ENCODE results near the gene MYO6.

MYO6 gene

DNA sequence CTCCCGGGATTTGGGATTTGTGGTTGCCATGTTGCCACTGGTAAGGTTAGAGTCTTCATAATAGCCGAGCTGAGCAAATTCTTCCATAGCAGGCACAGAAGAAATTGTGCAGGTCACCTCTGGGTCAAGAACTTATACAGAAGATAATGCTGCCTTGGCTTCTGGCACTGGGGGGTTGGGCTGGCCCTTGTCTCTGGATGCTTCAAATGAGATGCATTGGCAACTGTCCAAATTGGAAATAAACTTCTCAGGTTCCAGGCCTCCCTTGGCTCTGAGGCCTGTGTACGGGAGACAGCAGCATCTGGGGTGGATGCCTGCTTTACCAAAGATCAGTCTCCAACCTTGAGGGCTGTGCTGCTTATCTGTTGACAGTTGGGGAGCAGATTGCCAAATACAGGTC is 26.2 kb downstream of the MYO6 start:
- TF ChIP-seq, protein P1, sequence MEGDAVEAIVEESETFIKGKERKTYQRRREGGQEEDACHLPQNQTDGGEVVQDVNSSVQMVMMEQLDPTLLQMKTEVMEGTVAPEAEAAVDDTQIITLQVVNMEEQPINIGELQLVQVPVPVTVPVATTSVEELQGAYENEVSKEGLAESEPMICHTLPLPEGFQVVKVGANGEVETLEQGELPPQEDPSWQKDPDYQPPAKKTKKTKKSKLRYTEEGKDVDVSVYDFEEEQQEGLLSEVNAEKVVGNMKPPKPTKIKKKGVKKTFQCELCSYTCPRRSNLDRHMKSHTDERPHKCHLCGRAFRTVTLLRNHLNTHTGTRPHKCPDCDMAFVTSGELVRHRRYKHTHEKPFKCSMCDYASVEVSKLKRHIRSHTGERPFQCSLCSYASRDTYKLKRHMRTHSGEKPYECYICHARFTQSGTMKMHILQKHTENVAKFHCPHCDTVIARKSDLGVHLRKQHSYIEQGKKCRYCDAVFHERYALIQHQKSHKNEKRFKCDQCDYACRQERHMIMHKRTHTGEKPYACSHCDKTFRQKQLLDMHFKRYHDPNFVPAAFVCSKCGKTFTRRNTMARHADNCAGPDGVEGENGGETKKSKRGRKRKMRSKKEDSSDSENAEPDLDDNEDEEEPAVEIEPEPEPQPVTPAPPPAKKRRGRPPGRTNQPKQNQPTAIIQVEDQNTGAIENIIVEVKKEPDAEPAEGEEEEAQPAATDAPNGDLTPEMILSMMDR (IDR thresholded peaks at IDR 0.05), result no peak

DNA sequence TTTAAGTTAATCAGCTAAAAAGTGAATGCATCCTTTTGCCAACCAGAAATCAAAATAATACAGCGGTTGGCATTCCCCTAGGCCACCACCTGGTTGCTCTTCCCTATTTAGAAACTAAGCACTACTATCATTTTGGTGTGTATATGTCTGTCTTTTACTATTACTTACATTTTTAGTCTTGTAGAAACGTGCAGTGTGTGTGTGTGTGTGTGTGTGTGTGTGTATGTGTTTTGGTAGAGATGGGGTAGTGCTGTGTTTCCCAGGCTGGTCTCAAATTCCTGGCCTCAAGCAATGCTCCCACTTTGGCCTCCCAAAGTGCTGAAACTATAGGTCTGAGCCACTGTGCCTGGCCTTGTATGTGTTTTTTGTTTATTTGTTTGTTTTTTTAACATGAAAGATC is 27.4 kb downstream of the MYO6 start:
- TF ChIP-seq, protein P1 (IDR thresholded peaks at IDR 0.05), result no peak

DNA sequence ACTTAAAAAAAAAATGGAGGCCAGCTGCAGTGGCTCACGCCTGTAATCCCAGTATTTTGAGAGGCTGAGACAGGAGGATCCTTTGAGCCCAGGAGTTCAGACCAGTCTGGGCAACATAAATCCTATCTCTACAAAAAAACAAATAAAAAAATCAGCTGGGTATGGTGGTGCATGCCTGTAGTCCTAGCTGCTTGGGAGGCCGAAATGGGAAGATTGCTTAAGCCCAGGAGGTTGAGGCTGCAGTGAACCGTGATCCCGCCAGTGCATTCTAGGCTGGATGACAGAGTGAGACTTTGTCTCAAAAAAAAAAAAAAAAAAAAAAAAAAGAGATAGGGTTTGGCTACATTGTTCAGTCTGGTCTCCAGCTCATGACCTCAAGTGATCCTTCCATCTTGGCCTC is 29.7 kb downstream of the MYO6 start:
- TF ChIP-seq, protein P1 (IDR thresholded peaks at IDR 0.05), result no peak

DNA sequence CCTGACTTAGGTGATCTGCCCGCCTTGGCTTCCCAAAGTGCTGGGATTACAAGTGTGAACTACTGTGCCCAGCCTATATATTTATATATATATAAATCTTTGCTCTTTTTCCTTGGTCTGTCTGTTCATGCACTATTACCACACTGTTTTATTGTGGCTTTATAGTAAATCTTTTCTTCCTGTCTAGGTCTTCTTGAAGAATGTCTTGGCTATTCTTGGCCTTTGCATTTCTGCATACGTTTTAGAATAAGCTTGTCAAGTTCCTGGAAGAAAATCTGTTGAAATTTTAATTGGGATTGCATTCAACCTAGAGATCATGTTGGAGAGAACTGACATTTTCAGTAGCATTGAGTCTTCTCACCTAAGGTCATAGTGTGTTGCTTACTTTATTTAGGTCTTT is 37.1 kb downstream of the MYO6 start:
- TF ChIP-seq, protein P1 (IDR thresholded peaks at IDR 0.05), result no peak

DNA sequence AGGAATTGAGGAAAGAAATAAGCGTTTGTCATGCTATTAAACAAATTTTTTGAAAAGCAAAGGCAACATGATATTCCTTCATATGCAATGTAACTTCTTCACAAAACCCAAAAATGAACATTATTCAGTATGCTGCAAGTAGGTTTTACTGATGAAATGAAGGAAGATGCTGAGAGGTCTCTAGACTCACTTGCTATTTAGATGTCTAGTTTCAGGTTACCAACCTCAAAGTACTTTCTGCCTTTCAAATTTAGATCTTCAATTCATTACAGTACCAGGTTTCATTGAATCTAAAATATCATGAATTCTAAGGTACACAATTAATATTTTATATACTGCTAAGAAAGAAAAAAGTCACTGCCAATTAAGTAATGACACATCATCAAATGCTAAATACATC is 39.9 kb downstream of the MYO6 start:
- TF ChIP-seq, protein P1 (IDR thresholded peaks at IDR 0.05), result no peak

DNA sequence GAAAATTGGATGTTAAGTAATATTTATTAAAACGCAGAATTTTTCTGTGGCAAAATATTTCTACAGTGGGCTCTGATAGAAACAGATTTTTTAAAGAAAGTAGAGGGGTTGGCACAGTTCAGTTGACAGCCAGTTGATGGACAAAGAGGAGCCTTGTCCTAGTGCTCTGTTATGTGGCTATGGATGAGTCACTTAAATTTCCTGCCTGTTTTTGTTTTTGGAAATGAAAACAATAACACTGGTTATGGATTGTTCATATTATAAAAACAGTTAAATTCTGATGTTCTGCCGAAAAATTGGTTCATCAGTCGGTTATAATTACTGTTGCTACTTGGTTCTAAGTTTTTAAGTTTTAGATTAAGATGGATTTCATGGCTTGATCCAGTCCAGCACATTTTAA is 42.8 kb downstream of the MYO6 start:
- TF ChIP-seq, protein P1 (IDR thresholded peaks at IDR 0.05), result no peak

DNA sequence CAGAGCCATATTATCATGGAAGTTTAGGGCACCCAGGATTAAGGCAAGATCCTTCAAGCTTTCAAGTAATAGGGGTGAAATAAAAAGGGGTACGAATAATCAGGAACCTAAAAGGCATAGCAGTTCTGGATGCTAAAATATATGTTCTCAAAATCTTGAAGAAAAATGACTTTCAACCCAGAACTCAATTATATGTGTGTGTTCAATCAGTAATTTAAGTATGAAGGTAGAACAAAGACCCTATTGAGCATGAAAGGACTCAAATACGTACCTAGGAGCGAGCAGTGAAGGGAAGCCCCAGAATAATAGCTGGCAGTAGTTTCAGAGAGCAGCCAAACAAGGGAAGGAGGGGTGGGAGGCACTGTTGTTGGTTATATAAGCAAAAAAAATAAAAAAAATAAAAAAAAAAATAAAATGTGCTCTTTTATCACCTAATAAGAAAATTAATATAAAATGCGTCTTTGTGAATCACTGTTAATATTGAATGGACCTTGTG is 45.4 kb downstream of the MYO6 start:
- TF ChIP-seq, protein P1 (IDR thresholded peaks at IDR 0.05), result no peak
